Measurements from ENCODE around the gene CCDC92. TPM values are rescaled to one million over a fixed set of nuclear protein-coding genes. Genes with fewer than 3 reads are reported as not detected.
A peak's percentile ranks its signal among the peaks of the same experiment; 100 is the strongest.

CCDC92 gene
- total and polyA plus RNA-seq, 10 of the 15 experiments (the other 5 are each of a cell fraction or from before 2014, with no cell fraction given): 0.53 to 11.8 (median 4.2) TPM

GRCh38 chr12:124008595-124008994, 36.0 kb upstream of the CCDC92 start:
- H4K20me1 ChIP-seq (ENCODE audit: control insufficient read depth, insufficient read depth): no peaks in the 10 kb centered on the region
- no peak for ATAC-seq
- H3K4me1 ChIP-seq (ENCODE audit: control insufficient read depth, insufficient read depth, low read length): peaks cover 14% of the 10 kb centered on the region
- ChIA-PET CTCF (interaction anchor here (0.8 to 1.0 kb wide), 2 partner anchors 10 to 24 kb away, joined by 3 read pairs; no protein-coding TSS in a partner anchor), RAD21 (ENCODE audit: unreplicated experiment) (no interaction called here), POLR2A (no interaction called here), SMC1A (ENCODE audit: uncharacterized antibody, unreplicated experiment) (interaction anchor here (1.7 kb wide), 1 partner anchor 14 kb away, joined by 3 read pairs; no protein-coding TSS in a partner anchor)
- TF ChIP-seq E2F4 (IDR thresholded peaks at IDR 0.05; ENCODE audit: low read depth, low read length) (no peak), BRCA1 (IDR thresholded peaks at IDR 0.05; ENCODE audit: low read depth, low read length) (no peak), NFIC (IDR thresholded peaks at IDR 0.05; ENCODE audit: low read depth, low read length) (no peak), IRF3 (IDR thresholded peaks at IDR 0.05) (no peak), EED (IDR thresholded peaks at IDR 0.05; ENCODE audit: low read depth) (0 out of 2 replicates have a peak, but pooled peaks have one; percentile 2)
- BruUV-seq (replicated peaks): no TSS peak
- in situ Hi-C loops (cut with MboI): no loop called here
- FAIRE-seq: no peak
- DNase-seq (ENCODE audit: low read depth, low spot score): no peak
- H3K4me2 ChIP-seq (ENCODE audit: control insufficient read depth, insufficient read depth): no peak overlapping the region
- H3K36me3 ChIP-seq (ENCODE audit: control insufficient read depth in 2 of 2, insufficient read depth in 2 of 2, low read length in 1 of 2): peaks cover 5 to 23% of the 10 kb centered on the region in 2 experiments; a peak in 3 of 4 replicates
- no peaks in the 10 kb centered on the region; the same call in 1 of the 2 replicates for H3K79me2 ChIP-seq (ENCODE audit: control insufficient read depth, insufficient read depth, low read length)
- no peak overlapping the region for H3K9ac ChIP-seq (ENCODE audit: control insufficient read depth, insufficient read depth, low read length)
- H3K9me3 ChIP-seq (replicated peaks; ENCODE audit: control insufficient read depth, insufficient read depth, low read length): no peaks in the 10 kb centered on the region
- 96% methylated on average over 3 of the region's 3 CpGs for WGBS (ENCODE audit: insufficient coverage, insufficient replicate concordance, low lambda C conversion rate, missing lambda C conversion rate)
- no peak overlapping the region for H3K27ac ChIP-seq (ENCODE audit: control insufficient read depth, insufficient read depth)
- no peak overlapping the region for H3K4me3 ChIP-seq
- no peak overlapping the region for H2AFZ ChIP-seq (ENCODE audit: control insufficient read depth, low read depth, low read length)
- no peaks in the 10 kb centered on the region for H3K27me3 ChIP-seq (replicated peaks in 1 of 2; ENCODE audit: control insufficient read depth in 2 of 2, insufficient read depth in 2 of 2, low read length in 1 of 2)
- intact Hi-C loops (cut with micrococcal nuclease; ENCODE audit: unreplicated experiment): no loop called here

Data from GM12878 (cell line).